Thoracic aorta (tissue), 2 donors: ENCODE data around the gene DCAKD. TPM values are rescaled to one million over a fixed set of nuclear protein-coding genes. Genes with fewer than 3 reads are reported as not detected.
A peak's percentile ranks its signal among the peaks of the same experiment; 100 is the strongest.

ENCODE experiments used
- ATAC-seq: fragments of 150-250 bp; one replicate; pipeline ENCODE4 v1.8.0; 2017; ENCODE audit warnings: low read depth; ENCODE audit not compliant: insufficient number of reproducible peaks, low FRiP score
- DNase-seq: peaks from one replicate; pipeline ENCODE4 v3.0.0-alpha.2; 2020; ENCODE audit warnings: low spot score
- H3K27ac ChIP-seq, 2 donors: fragments of 200-600 bp; sonication (generic); 1 replicate in 1 of 2; 2 replicates in 1 of 2; pipeline ENCODE4 v1.5.1; 2016; ENCODE audit warnings: mild to moderate bottlenecking in 2 of 2, moderate library complexity in 2 of 2
- H3K27me3 ChIP-seq: fragments of 200-600 bp; sonication (generic); replicated peaks from 2 replicates; pipeline ENCODE4 v1.6.0; 2016; ENCODE audit warnings: mild to moderate bottlenecking; ENCODE audit not compliant: insufficient read depth
- H3K36me3 ChIP-seq: fragments of 200-600 bp; sonication (generic); one replicate; pipeline ENCODE4 v1.5.1; 2016
- H3K4me1 ChIP-seq, 2 donors: fragments of 200-600 bp; sonication (generic); 1 replicate in 1 of 2; 2 replicates in 1 of 2; pipeline versions ENCODE4 v1.5.1 to v1.6.0; 2016; ENCODE audit warnings: low read depth in 2 of 2, mild to moderate bottlenecking in 1 of 2; ENCODE audit not compliant: control insufficient read depth in 1 of 2
- H3K4me3 ChIP-seq: fragments of 200-600 bp; sonication (generic); 2 replicates; pipeline ENCODE4 v1.5.1; 2016; ENCODE audit warnings: mild to moderate bottlenecking
- H3K9me3 ChIP-seq: fragments of 200-600 bp; sonication (generic); 2 replicates; pipeline ENCODE4 v1.5.1; 2016
- CTCF ChIP-seq: fragments of 200-600 bp; sonication (generic); IDR thresholded peaks from one replicate; pipeline ENCODE4 v1.5.1; 2019; ENCODE audit warnings: antibody characterized with exemption
- total RNA-seq, 2 donors: library from RNA; depleted of rRNA; stranded (reverse); fragments of >200 nt; gene quantifications; one replicate each; pipeline versions ENCODE4 v1.1.0 to v1.2.3, GENCODE V29; 2016

The DCAKD gene
- total RNA-seq, 2 donors from 2014 or later: 34.6 to 56.5 TPM

GRCh38 chr17:45096141-45096540, 44.7 kb upstream of the DCAKD start:
- H3K27ac ChIP-seq: peak overlapping the region; percentile 97 to 98
- H3K4me3 ChIP-seq: no peak overlapping the region
- TF ChIP-seq CTCF: peak; percentile 31
- no peak for DNase-seq
- H3K36me3 ChIP-seq: peaks cover 63% of the 10 kb centered on the region
- H3K27me3 ChIP-seq: no peaks in the 10 kb centered on the region
- H3K9me3 ChIP-seq: no peaks in the 10 kb centered on the region
- peaks cover 48 to 82% of the 10 kb centered on the region in 2 donors for H3K4me1 ChIP-seq
- ATAC-seq: no peak

GRCh38 chr17:45093444-45094110, 42.1 kb upstream of the DCAKD start:
- ATAC-seq (peak; percentile 19), DNase-seq (no peak)
- TF ChIP-seq CTCF: no peak
- Histone ChIP-seq H3K9me3 (no peaks in the 10 kb centered on the region), H3K27ac (peak overlapping the region; percentile 97 to 98), H3K27me3 (no peaks in the 10 kb centered on the region), H3K36me3 (peaks cover 55% of the 10 kb centered on the region), H3K4me3 (no peak overlapping the region), H3K4me1 (peaks cover 61 to 98% of the 10 kb centered on the region in 2 donors)

- DNase-seq (peak; percentile 92), ATAC-seq (peak; percentile 94)
- H3K27ac ChIP-seq: peak overlapping the region; percentile 97 to 98
- no peaks in the 10 kb centered on the region for H3K27me3 ChIP-seq
- H3K36me3 ChIP-seq: peaks cover 49% of the 10 kb centered on the region
- H3K4me1 ChIP-seq: peaks cover 61 to 98% of the 10 kb centered on the region in 2 donors
- no peak for TF ChIP-seq CTCF
- no peak overlapping the region for H3K4me3 ChIP-seq
- H3K9me3 ChIP-seq: no peaks in the 10 kb centered on the region
These were observed 41.5 kb upstream of the DCAKD start for GRCh38 chr17:45092911-45093430.

- Histone ChIP-seq H3K27me3 (no peaks in the 10 kb centered on the region), H3K4me3 (no peak overlapping the region), H3K4me1 (peaks cover 67 to 99% of the 10 kb centered on the region in 2 donors), H3K9me3 (no peaks in the 10 kb centered on the region), H3K27ac (peak overlapping the region; percentile 91 to 97), H3K36me3 (peaks cover 38% of the 10 kb centered on the region)
- TF ChIP-seq CTCF: no peak
- DNase-seq (no peak), ATAC-seq (no peak)
These were observed 40.5 kb upstream of the DCAKD start for GRCh38 chr17:45091778-45092425.

GRCh38 chr17:45090711-45091110, 39.3 kb upstream of the DCAKD start:
- Histone ChIP-seq H3K27ac (peak overlapping the region; percentile 91 to 97), H3K27me3 (no peaks in the 10 kb centered on the region), H3K4me1 (peaks cover 69 to 97% of the 10 kb centered on the region in 2 donors), H3K4me3 (no peak overlapping the region), H3K36me3 (peaks cover 30% of the 10 kb centered on the region), H3K9me3 (no peaks in the 10 kb centered on the region)
- TF ChIP-seq CTCF: no peak
- ATAC-seq (no peak), DNase-seq (no peak)
